Spleen (tissue), 11 donors: ENCODE measurements around the gene THSD4. TPM values are rescaled to one million over a fixed set of nuclear protein-coding genes. Genes with fewer than 3 reads are reported as not detected.

ENCODE experiments used
- DNase-seq: peaks from one replicate; pipeline ENCODE4 v3.0.0-alpha.2; 2020
- H3K27ac ChIP-seq, 8 donors: fragments of 200-600 bp; sonication (generic) in 7 of 8; 1 replicate in 4 of 8; 2 replicates in 4 of 8; pipeline versions ENCODE4 v1.5.0 to v1.8.0; 2016 to 2021; ENCODE audit warnings: inconsistent platforms in 4 of 8, mild to moderate bottlenecking in 4 of 8, moderate library complexity in 1 of 8
- H3K27me3 ChIP-seq, 7 donors: fragments of 200-600 bp; sonication (generic) in 6 of 7; replicated peaks in 1 of 7; 1 replicate in 4 of 7; 2 replicates in 3 of 7; pipeline versions ENCODE4 v1.5.0 to v1.8.0; 2016 to 2021; ENCODE audit warnings: inconsistent platforms in 3 of 7, mild to moderate bottlenecking in 1 of 7
- H3K36me3 ChIP-seq, 6 donors: fragments of 200-600 bp; sonication (generic) in 5 of 6; 1 replicate in 4 of 6; 2 replicates in 2 of 6; pipeline versions ENCODE4 v1.5.0 to v1.8.0; 2016 to 2021; ENCODE audit warnings: inconsistent platforms in 2 of 6
- H3K4me1 ChIP-seq, 6 donors: fragments of 200-600 bp; sonication (generic) in 5 of 6; 1 replicate in 3 of 6; 2 replicates in 3 of 6; pipeline versions ENCODE4 v1.5.0 to v1.8.0; 2016 to 2021; ENCODE audit warnings: inconsistent platforms in 3 of 6
- H3K4me3 ChIP-seq, 8 donors: fragments of 200-600 bp; sonication (generic) in 7 of 8; 1 replicate in 4 of 8; 2 replicates in 4 of 8; pipeline versions ENCODE4 v1.5.0 to v1.8.0; 2016 to 2021; ENCODE audit warnings: inconsistent platforms in 4 of 8, mild to moderate bottlenecking in 4 of 8, moderate library complexity in 2 of 8
- H3K9me3 ChIP-seq, 8 donors: fragments of 200-600 bp; sonication (generic) in 7 of 8; 1 replicate in 4 of 8; 2 replicates in 4 of 8; pipeline versions ENCODE4 v1.5.0 to v1.8.0; 2016 to 2021; ENCODE audit warnings: inconsistent platforms in 4 of 8
- POLR2A ChIP-seq, 3 donors: fragments of 450-650 bp; IDR thresholded peaks; one replicate each; pipeline ENCODE4 v1.5.1; 2017; ENCODE audit warnings: antibody characterized with exemption in 3 of 3, mild to moderate bottlenecking in 1 of 3
- POLR2AphosphoS5 ChIP-seq, 3 donors: sonication (generic); formaldehyde crosslinking; IDR thresholded peaks; one replicate each; pipeline ENCODE4 v1.5.1; 2017; ENCODE audit warnings: antibody characterized with exemption in 3 of 3
- WGBS, 5 donors: extraction: QIAGEN DNeasy Blood & Tissue Kit in 3 of 5; methylation state at CpG; one replicate each; pipeline versions ENCODE4 v1.1.5 to v1.1.7; 2013 to 2018; 5-methylcytosine and 5-hydroxymethylcytosine counted together
- intact Hi-C: fragments of 100-400 bp; cut with DNase I; formaldehyde crosslinking; loops from one replicate; pipeline ENCODE4 v1.15.0; 2023; ENCODE audit warnings: low total_unique reads
- polyA plus RNA-seq, 3 donors: library from polyadenylated mRNA; stranded (reverse); fragments of 200-250 nt; gene quantifications; one replicate each; pipeline ENCODE4 v1.2.1, GENCODE V29; 2013
- total RNA-seq, 7 donors: library from RNA; depleted of rRNA in 3 of 7; stranded (reverse); fragments of >200 nt in 3 of 7; fragmentation: NEBNext Ultra II Directional in 4 of 7; extraction: Animal tissue kit (Norgen Biotek cat#: 25700) in 4 of 7; gene quantifications; one replicate each; pipeline versions ENCODE4 v1.1.0 to v1.2.1, GENCODE V29; 2016 to 2021
- TF ChIP-seq, protein P1 (sequence below), 11 experiments: fragments of 200-600 bp in 7 of 11; fragments of 450-650 bp in 4 of 11; sonication (generic) in 4 of 11; IDR thresholded peaks in 8 of 11; conservative IDR thresholded peaks in 3 of 11; 1 replicate in 7 of 11; 2 replicates in 4 of 11; pipeline versions ENCODE4 v1.4.0 to v1.8.0; 2016 to 2021; ENCODE audit warnings: antibody characterized with exemption in 11 of 11, inconsistent platforms in 4 of 11, mild to moderate bottlenecking in 1 of 11
- donor health status: healthy with polysubstance abuse.
- donor health status: DM: no; HTN: no; CAD: no; lungs with moderate emphysema.
- donor health status: DM: no; HTN: no; CAD: no.
- donor health status: Bipolar disorder and iron deficiency.
- donor health status: healthy.
- donor health status: DM: no; HTN: no; CAD: no.
- donor health status: DM: yes; HTN: yes; CAD: no.

Gene THSD4
- total and polyA plus RNA-seq, 10 donors, result 0.29 to 11.3 (median 3.4) TPM

DNA sequence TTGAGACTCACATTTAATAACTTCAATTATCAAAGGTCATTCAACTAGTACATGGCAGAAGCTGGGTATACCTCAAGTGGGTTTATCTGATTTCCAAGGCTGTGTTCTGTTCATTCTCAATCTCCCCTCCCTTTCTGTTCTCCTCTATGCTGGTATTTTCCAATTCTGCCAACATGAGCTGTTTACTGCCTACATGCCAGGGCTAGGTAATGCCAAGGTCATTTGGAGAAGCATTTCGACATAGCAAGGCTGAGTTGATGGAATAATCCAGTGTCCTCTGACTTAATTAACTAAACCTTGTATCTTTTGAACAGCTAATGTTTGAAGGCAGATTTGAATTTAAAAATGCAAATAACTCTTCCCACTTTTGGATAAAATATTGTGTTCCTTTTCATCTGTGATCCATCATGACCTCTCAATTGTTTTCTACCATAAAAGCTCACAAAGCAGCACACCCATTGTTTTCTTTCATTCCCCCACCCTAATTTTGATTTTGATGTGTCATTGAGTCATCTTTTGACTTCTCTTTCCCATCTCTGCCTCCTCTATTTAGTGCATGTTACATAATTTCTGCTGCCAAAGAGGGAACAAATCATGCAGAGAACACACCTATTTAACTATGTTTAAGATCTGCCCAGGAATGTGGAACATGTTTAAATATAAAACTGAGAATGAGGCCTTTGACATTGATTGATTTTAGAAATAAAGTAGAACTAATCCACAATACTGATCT lies 386.2 kb downstream of the THSD4 start:
- Histone ChIP-seq H3K36me3 (no peaks in the 10 kb centered on the region), H3K27me3 (no peaks in the 10 kb centered on the region), H3K9me3 (peaks cover 0 to 12% (median 0%) of the 10 kb centered on the region in 8 donors), H3K4me1 (no peaks in the 10 kb centered on the region), H3K27ac (no peak overlapping the region), H3K4me3 (no peak overlapping the region)
- intact Hi-C loops, result no loop called here
- TF ChIP-seq POLR2AphosphoS5 (IDR thresholded peaks at IDR 0.05) (no peak), POLR2A (IDR thresholded peaks at IDR 0.05) (no peak)
- TF ChIP-seq, protein P1, sequence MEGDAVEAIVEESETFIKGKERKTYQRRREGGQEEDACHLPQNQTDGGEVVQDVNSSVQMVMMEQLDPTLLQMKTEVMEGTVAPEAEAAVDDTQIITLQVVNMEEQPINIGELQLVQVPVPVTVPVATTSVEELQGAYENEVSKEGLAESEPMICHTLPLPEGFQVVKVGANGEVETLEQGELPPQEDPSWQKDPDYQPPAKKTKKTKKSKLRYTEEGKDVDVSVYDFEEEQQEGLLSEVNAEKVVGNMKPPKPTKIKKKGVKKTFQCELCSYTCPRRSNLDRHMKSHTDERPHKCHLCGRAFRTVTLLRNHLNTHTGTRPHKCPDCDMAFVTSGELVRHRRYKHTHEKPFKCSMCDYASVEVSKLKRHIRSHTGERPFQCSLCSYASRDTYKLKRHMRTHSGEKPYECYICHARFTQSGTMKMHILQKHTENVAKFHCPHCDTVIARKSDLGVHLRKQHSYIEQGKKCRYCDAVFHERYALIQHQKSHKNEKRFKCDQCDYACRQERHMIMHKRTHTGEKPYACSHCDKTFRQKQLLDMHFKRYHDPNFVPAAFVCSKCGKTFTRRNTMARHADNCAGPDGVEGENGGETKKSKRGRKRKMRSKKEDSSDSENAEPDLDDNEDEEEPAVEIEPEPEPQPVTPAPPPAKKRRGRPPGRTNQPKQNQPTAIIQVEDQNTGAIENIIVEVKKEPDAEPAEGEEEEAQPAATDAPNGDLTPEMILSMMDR (IDR thresholded peaks at IDR 0.05 in 8 of 11, conservative IDR thresholded peaks at IDR 0.05 in 3 of 11), result no peak
- DNase-seq, result no peak
- 52 to 71% (median 61%) methylated on average over 1 of the region's 1 CpG for WGBS, 5 donors

GRCh38 chr15:71502077-71502432 lies 386.8 kb downstream of the THSD4 start:
- no peaks in the 10 kb centered on the region for H3K36me3 ChIP-seq
- TF ChIP-seq POLR2A (IDR thresholded peaks at IDR 0.05), result no peak
- TF ChIP-seq, protein P1 (IDR thresholded peaks at IDR 0.05 in 8 of 11, conservative IDR thresholded peaks at IDR 0.05 in 3 of 11), result no peak
- TF ChIP-seq POLR2AphosphoS5 (IDR thresholded peaks at IDR 0.05), result no peak
- DNase-seq, result no peak
- H3K4me3 ChIP-seq, result no peak overlapping the region
- H3K27ac ChIP-seq, result no peak overlapping the region
- H3K4me1 ChIP-seq, result no peaks in the 10 kb centered on the region
- no peaks in the 10 kb centered on the region for H3K27me3 ChIP-seq
- peaks cover 0 to 12% (median 0%) of the 10 kb centered on the region in 8 donors for H3K9me3 ChIP-seq
- intact Hi-C loops, result no loop called here
- 67 to 80% (median 79%) methylated on average over 1 of the region's 1 CpG for WGBS, 5 donors

- WGBS, 5 donors, result 61 to 70% (median 64%) methylated on average over 4 of the region's 4 CpGs
- H3K27me3 ChIP-seq, result no peaks in the 10 kb centered on the region
- intact Hi-C loops, result no loop called here
- no peak overlapping the region for H3K4me3 ChIP-seq
- no peak for DNase-seq
- H3K27ac ChIP-seq, result no peak overlapping the region
- no peaks in the 10 kb centered on the region for H3K4me1 ChIP-seq
- TF ChIP-seq POLR2A (IDR thresholded peaks at IDR 0.05) (no peak), POLR2AphosphoS5 (IDR thresholded peaks at IDR 0.05) (no peak)
- TF ChIP-seq, protein P1 (IDR thresholded peaks at IDR 0.05 in 8 of 11, conservative IDR thresholded peaks at IDR 0.05 in 3 of 11), result no peak
- peaks cover 0 to under 1% (median 0%) of the 10 kb centered on the region in 8 donors for H3K9me3 ChIP-seq
- H3K36me3 ChIP-seq, result no peaks in the 10 kb centered on the region
Measured at GRCh38 chr15:71505962-71506361, 390.7 kb downstream of the THSD4 start.

DNA sequence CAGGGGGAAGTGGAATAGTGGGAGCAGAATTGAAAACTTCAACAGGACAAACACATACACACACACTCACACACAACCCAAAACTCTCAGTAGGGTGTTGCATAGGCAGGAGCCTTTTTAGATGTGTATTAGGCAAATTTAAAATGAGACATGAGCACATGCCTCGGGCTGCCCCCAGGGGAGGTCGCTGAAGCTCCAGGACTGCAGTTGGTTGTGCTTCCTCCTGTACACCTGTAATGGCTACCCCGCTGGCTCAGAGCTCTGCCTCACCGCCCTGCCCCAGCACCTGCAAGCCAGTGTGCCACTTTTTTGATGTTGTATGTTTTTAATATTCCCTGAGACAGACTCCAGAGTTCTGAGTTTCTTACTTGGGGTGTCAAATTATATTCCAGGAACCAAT lies 391.7 kb downstream of the THSD4 start:
- no peaks in the 10 kb centered on the region for H3K36me3 ChIP-seq
- peaks cover 0 to 3% (median 0%) of the 10 kb centered on the region in 7 donors for H3K27me3 ChIP-seq
- H3K4me3 ChIP-seq, result no peak overlapping the region
- intact Hi-C loops, result no loop called here
- DNase-seq, result no peak
- TF ChIP-seq, protein P1 (IDR thresholded peaks at IDR 0.05 in 8 of 11, conservative IDR thresholded peaks at IDR 0.05 in 3 of 11), result no peak
- TF ChIP-seq POLR2AphosphoS5 (IDR thresholded peaks at IDR 0.05) (no peak), POLR2A (IDR thresholded peaks at IDR 0.05) (no peak)
- no peaks in the 10 kb centered on the region for H3K9me3 ChIP-seq
- H3K4me1 ChIP-seq, result no peaks in the 10 kb centered on the region
- WGBS, 5 donors, result 60 to 71% (median 64%) methylated on average over 4 of the region's 4 CpGs
- no peak overlapping the region for H3K27ac ChIP-seq
